OCI-LY7 (cell line): Measurements from ENCODE around the gene KLHL26. TPM values are rescaled to one million over a fixed set of nuclear protein-coding genes. Genes with fewer than 3 reads are reported as not detected.

Experiments used
- BruUV-seq: library from RNA; stranded (reverse); fragments of 400-500 nt; replicated peaks from 2 replicates; lab custom pipeline; 2021; lab: Mats Ljungman, UMichigan
- CTCF ChIA-PET: fragments of 300-600 bp; sonication (Branson Sonifier 250); formaldehyde crosslinking; loops from one replicate; lab custom pipeline; 2022; ENCODE audit warnings: antibody characterized with exemption; ENCODE audit not compliant: unreplicated experiment; lab: Charles Lee
- POLR2A ChIA-PET: fragments of 300-600 bp; sonication (Branson Sonifier 250); formaldehyde crosslinking; loops from one replicate; lab custom pipeline; 2022; ENCODE audit warnings: antibody characterized with exemption; lab: Charles Lee
- DNase-seq: peaks from one replicate; pipeline ENCODE4 v3.0.0-alpha.2; 2015; ENCODE audit warnings: low spot score
- H2AFZ ChIP-seq: fragments of 200-600 bp; sonication (generic), shearing (Covaris generic); 2 replicates; pipeline ENCODE4 v1.6.1; 2014; ENCODE audit warnings: mild to moderate bottlenecking, antibody characterized with exemption, low read length, moderate library complexity
- H3K27ac ChIP-seq: fragments of 200-600 bp; sonication (generic); 2 replicates; pipeline ENCODE4 v1.5.1; 2014; ENCODE audit warnings: mixed run types, low read depth, mild to moderate bottlenecking, moderate library complexity, low read length, inconsistent platforms; ENCODE audit not compliant: poor library complexity, severe bottlenecking
- H3K36me3 ChIP-seq: fragments of 200-600 bp; sonication (generic); 2 replicates; pipeline ENCODE4 v1.6.1; 2014; ENCODE audit warnings: mild to moderate bottlenecking, antibody characterized with exemption, low read length, moderate library complexity, mixed read lengths; ENCODE audit not compliant: insufficient read depth
- H3K4me1 ChIP-seq: fragments of 200-600 bp; sonication (generic); 2 replicates; pipeline ENCODE4 v1.5.1; 2014; ENCODE audit warnings: mild to moderate bottlenecking, low read length; ENCODE audit not compliant: insufficient read depth, poor library complexity, severe bottlenecking
- H3K4me2 ChIP-seq: fragments of 200-600 bp; sonication (generic); 2 replicates; pipeline ENCODE4 v1.6.1; 2014; ENCODE audit warnings: mild to moderate bottlenecking, low read length
- H3K4me3 ChIP-seq: fragments of 200-600 bp; sonication (generic); 2 replicates; pipeline ENCODE4 v1.5.1; 2014; ENCODE audit warnings: mild to moderate bottlenecking, low read depth, low read length; ENCODE audit not compliant: poor library complexity, severe bottlenecking
- H3K79me2 ChIP-seq: fragments of 200-600 bp; sonication (generic); 2 replicates; pipeline ENCODE4 v1.6.1; 2016; ENCODE audit warnings: low read depth, mild to moderate bottlenecking, low read length, moderate library complexity, mixed read lengths; ENCODE audit not compliant: insufficient read depth
- H3K9me2 ChIP-seq: fragments of 200-600 bp; sonication (generic); 2 replicates; pipeline ENCODE4 v1.6.1; 2016; ENCODE audit warnings: mild to moderate bottlenecking, low read length, mixed read lengths; ENCODE audit not compliant: insufficient read depth
- H3K9me3 ChIP-seq: fragments of 200-600 bp; sonication (generic); 2 replicates; pipeline ENCODE4 v1.6.1; 2014; ENCODE audit warnings: mild to moderate bottlenecking, mixed run types, low read length, mixed read lengths
- H4K20me1 ChIP-seq: fragments of 200-600 bp; sonication (generic); 2 replicates; pipeline ENCODE4 v1.6.1; 2014; ENCODE audit warnings: mild to moderate bottlenecking, antibody characterized with exemption, low read length, moderate library complexity, mixed read lengths; ENCODE audit not compliant: insufficient read depth
- EZH2phosphoT487 ChIP-seq: fragments of 200-600 bp; sonication (generic); IDR thresholded peaks from 2 replicates; pipeline ENCODE4 v1.6.1; 2018; ENCODE audit warnings: low read depth, borderline replicate concordance, mild to moderate bottlenecking, mixed run types, antibody characterized with exemption, low read length, moderate library complexity, mixed read lengths
- intact Hi-C: fragments of 100-400 bp; cut with micrococcal nuclease; formaldehyde crosslinking; loops from one replicate; pipeline ENCODE4 v1.10.0; 2022; ENCODE audit not compliant: unreplicated experiment
- total RNA-seq, 2 experiments: library from RNA; depleted of rRNA in 1 of 2; stranded (reverse); fragments of >200 nt in 1 of 2; shearing (Covaris generic) in 1 of 2; gene quantifications; 2 replicates each; pipeline ENCODE4 v1.2.3, GENCODE V29; 2014 to 2022
- TF ChIP-seq, protein P1 (sequence below): fragments of 200-600 bp; sonication (generic); conservative IDR thresholded peaks from 2 replicates; pipeline ENCODE4 v1.5.1; 2014; ENCODE audit warnings: mild to moderate bottlenecking, antibody characterized with exemption, low read length, moderate library complexity, mixed read lengths

Gene KLHL26
- total RNA-seq, 2 experiments from 2014 or later = 1.0 to 8.9 TPM

DNA sequence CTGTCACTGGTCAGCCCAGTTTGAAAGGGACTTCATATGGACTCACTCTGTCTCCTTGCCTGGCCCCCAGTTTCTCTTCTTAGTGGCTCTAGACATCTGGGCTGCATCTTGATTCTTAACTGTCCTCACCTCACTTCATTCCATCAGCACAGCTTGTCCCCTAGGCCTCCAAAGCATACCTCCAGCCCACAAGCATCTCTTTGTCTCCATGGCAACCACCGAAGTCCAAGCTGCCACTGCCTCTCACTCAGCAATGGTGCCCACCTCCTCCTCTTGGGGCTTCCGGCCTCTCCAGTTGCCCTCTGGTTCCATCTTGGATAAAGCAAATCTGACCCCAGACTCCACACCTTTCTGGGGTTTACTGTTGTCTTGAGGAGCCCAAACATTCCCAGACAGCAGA, 9.9 kb upstream of the KLHL26 start:
- Histone ChIP-seq H2AFZ (no peak overlapping the region), H3K4me1 (peaks cover 9% of the 10 kb centered on the region), H3K79me2 (no peaks in the 10 kb centered on the region), H3K9me3 (no peaks in the 10 kb centered on the region), H4K20me1 (no peaks in the 10 kb centered on the region), H3K27ac (no peak overlapping the region), H3K36me3 (no peaks in the 10 kb centered on the region), H3K4me2 (no peak overlapping the region), H3K4me3 (no peak overlapping the region), H3K9me2 (no peaks in the 10 kb centered on the region)
- no peak for DNase-seq
- ChIA-PET POLR2A (no interaction called here), CTCF (no interaction called here)
- intact Hi-C loops = no loop called here
- no peak for TF ChIP-seq EZH2phosphoT487
- TF ChIP-seq, protein P1, sequence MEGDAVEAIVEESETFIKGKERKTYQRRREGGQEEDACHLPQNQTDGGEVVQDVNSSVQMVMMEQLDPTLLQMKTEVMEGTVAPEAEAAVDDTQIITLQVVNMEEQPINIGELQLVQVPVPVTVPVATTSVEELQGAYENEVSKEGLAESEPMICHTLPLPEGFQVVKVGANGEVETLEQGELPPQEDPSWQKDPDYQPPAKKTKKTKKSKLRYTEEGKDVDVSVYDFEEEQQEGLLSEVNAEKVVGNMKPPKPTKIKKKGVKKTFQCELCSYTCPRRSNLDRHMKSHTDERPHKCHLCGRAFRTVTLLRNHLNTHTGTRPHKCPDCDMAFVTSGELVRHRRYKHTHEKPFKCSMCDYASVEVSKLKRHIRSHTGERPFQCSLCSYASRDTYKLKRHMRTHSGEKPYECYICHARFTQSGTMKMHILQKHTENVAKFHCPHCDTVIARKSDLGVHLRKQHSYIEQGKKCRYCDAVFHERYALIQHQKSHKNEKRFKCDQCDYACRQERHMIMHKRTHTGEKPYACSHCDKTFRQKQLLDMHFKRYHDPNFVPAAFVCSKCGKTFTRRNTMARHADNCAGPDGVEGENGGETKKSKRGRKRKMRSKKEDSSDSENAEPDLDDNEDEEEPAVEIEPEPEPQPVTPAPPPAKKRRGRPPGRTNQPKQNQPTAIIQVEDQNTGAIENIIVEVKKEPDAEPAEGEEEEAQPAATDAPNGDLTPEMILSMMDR = no peak
- BruUV-seq = no TSS peak

DNA sequence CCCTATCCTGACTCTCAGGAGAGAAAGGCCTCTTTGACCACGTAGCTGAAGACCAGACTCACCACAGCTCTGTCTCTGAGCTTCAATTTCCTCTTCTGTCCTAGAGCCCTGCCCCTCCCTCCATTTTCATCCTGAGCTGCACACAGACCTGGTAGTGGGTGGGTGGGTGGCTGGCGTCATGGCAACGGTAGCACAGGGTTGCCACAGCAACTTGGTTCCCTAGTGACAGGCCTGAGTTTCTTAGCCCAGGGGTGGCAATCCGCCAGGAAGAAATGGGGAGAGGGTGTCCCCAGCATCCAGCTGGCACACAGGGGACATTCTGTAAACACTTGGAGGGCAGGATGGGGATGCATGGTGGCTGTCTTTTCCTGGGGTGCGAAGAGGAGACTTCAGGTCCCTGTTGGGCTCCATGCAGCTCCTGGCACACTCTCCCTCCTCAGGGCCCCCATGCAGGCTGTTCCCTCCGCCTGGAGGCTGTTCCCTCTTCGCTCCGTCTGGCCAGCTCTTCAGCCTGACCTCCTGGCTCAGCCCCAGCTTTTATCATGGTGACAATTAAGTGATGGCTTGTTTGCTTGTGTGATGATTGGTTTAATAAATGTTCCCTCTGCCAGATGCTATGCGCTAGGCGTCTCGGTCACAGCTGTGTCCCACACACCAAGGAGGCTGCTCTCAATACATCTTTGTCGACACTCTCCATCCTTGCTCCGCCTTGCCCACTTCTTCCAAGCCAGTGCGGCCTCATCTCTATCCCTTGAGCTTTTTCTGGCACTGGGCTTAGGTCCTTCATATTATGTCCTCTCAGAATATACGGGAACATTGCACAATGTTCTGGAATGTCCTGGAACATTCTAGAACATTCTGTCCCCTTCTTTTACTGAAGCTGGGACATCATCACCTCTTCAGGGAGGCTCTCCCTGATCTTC, 7.4 kb upstream of the KLHL26 start:
- intact Hi-C loops = no loop called here
- no peaks in the 10 kb centered on the region for H3K9me3 ChIP-seq
- H3K4me2 ChIP-seq = no peak overlapping the region
- BruUV-seq = no TSS peak
- H3K9me2 ChIP-seq = no peaks in the 10 kb centered on the region
- no peaks in the 10 kb centered on the region for H3K4me1 ChIP-seq
- DNase-seq = no peak
- no peak overlapping the region for H3K4me3 ChIP-seq
- H2AFZ ChIP-seq = no peak overlapping the region
- no peak overlapping the region for H3K27ac ChIP-seq
- ChIA-PET POLR2A (interaction anchor here (0.6 kb wide), 1 partner anchor 10 kb away, joined by 4 read pairs; no protein-coding TSS in a partner anchor), CTCF (interaction anchor here (0.6 to 0.8 kb wide), 2 partner anchors 8 to 182 kb away, joined by 4 to 6 read pairs; no protein-coding TSS in a partner anchor)
- H3K79me2 ChIP-seq = no peaks in the 10 kb centered on the region
- no peak for TF ChIP-seq EZH2phosphoT487
- TF ChIP-seq, protein P1 = no peak
- H3K36me3 ChIP-seq = no peaks in the 10 kb centered on the region
- no peaks in the 10 kb centered on the region for H4K20me1 ChIP-seq

DNA sequence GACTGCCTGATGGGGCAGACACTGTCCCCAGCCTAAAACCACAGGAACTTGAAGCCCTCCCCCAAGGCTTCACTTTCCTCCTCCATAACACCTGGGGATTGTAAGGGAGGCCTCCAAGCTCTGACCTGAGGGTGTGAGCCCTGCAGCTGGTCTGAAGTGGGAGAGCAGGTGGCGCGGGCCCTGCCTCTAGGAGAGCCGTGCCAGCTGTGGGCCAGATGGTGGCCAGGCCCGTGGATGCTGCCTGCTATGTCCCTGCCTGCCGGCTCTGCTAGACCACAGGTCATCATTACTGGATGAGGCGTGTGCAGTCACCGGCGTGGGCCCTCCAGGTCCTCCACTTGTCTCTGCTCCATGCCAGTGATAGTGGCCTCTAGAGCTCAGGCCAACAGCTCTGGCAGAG, 3.5 kb upstream of the KLHL26 start:
- ChIA-PET POLR2A (no interaction called here), CTCF (no interaction called here)
- no peak for DNase-seq
- Histone ChIP-seq H3K4me3 (no peak overlapping the region), H3K9me3 (no peaks in the 10 kb centered on the region), H3K9me2 (no peaks in the 10 kb centered on the region), H3K27ac (no peak overlapping the region), H3K4me2 (no peak overlapping the region), H3K4me1 (peaks cover 19% of the 10 kb centered on the region), H3K79me2 (no peaks in the 10 kb centered on the region), H4K20me1 (no peaks in the 10 kb centered on the region), H3K36me3 (no peaks in the 10 kb centered on the region), H2AFZ (no peak overlapping the region)
- BruUV-seq = no TSS peak
- intact Hi-C loops = no loop called here
- TF ChIP-seq EZH2phosphoT487 = no peak
- TF ChIP-seq, protein P1 = no peak
